GM18520 (cell line): ENCODE results near the gene PPARD.
A peak's percentile ranks its signal among the peaks of the same experiment; 100 is the strongest.
"Not testable (repeated sequence)": the region's sequence is repeated elsewhere in the genome, so short reads cannot be mapped to it uniquely, and the experiment has no call there.

ENCODE experiments used
- ATAC-seq: cut with Tn5 transposase; IDR thresholded peaks from one replicate; pipeline ENCODE4 v1.9.1; 2021; ENCODE audit not compliant: unreplicated experiment

Gene PPARD

DNA sequence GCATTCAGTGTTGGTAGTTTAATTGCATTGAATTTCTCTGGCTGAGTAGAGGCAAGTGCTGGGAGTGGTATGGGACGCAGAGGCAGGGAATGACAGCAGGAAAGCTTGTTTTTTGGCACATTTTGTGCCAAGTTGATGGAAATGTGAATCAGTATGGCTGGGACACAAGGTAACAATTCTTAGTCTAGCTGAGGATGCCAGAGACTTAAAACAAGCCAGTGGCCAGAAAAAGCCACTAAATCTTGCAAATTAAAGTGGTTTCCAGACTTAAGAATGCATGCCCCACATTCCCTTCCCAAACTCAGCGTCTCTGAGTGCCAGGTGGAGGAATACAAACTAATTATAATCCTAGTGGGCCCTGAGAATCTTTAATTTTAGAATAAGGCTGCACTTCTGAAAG, 35.9 kb downstream of the PPARD start:
- no peak for ATAC-seq

- no peak for ATAC-seq
Observed at GRCh38 chr6:35381132-35381531, 38.8 kb downstream of the PPARD start.

GRCh38 chr6:35382015-35382414, 39.7 kb downstream of the PPARD start:
- no peak for ATAC-seq

GRCh38 chr6:35385457-35386202, 43.3 kb downstream of the PPARD start:
- no peak for ATAC-seq

GRCh38 chr6:35386989-35387388, 44.6 kb downstream of the PPARD start:
- no peak for ATAC-seq

GRCh38 chr6:35388030-35388429, 45.7 kb downstream of the PPARD start:
- ATAC-seq, result no peak

- ATAC-seq, result no peak
Observed at GRCh38 chr6:35388772-35389352, 46.5 kb downstream of the PPARD start.

GRCh38 chr6:35389386-35389785, 47.0 kb downstream of the PPARD start:
- not testable (repeated sequence) for ATAC-seq

- ATAC-seq, result no peak
Observed at GRCh38 chr6:35391240-35391968, 49.0 kb downstream of the PPARD start.

- ATAC-seq, result no peak
Observed at GRCh38 chr6:35392111-35392702, 49.8 kb downstream of the PPARD start.

- no peak for ATAC-seq
Observed at GRCh38 chr6:35392773-35393672, 50.7 kb downstream of the PPARD start.

DNA sequence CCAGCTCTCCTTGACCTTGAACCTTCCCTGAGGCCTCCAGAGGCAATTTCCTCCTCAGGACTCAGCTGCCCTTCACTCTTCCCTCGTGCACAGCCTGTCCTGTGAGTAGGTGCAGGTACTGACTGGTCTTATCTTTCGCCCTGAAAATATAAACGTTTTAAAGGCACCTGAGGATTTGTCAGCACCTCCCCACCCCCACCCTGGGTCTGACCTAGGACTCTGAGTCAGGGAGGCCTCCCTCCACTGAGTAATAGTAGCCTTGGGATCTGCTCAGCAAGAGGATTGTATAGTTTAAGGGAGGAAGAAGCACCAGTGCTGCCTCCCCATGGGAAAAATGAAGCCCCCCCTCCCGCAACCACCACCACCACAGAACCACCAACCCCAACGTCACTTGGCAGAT, 54.6 kb downstream of the PPARD start:
- ATAC-seq, result no peak

- ATAC-seq, result no peak
Observed at GRCh38 chr6:35397806-35398418, 55.6 kb downstream of the PPARD start.

- ATAC-seq, result no peak
Observed at GRCh38 chr6:35398526-35398925, 56.2 kb downstream of the PPARD start.

DNA sequence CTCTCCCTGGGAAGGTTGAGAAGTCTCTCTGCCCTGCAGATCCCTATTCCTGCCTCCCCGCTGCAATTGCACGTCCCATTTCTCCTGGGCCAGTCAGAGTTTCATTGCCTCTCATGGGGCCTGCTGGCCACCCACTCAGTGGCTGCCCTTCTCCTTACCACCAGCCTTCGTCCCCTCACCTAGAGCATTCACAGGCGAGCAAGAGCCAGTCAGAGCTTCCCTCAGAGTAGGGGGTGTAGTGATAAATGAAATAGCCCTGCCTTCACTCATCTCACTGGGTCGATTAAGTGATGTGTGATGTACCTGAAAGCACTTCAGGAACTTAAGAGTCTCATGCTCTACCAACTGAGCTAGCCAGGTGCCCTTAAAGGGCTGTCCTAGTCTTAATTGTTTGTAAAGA, 57.8 kb downstream of the PPARD start:
- ATAC-seq, result no peak

DNA sequence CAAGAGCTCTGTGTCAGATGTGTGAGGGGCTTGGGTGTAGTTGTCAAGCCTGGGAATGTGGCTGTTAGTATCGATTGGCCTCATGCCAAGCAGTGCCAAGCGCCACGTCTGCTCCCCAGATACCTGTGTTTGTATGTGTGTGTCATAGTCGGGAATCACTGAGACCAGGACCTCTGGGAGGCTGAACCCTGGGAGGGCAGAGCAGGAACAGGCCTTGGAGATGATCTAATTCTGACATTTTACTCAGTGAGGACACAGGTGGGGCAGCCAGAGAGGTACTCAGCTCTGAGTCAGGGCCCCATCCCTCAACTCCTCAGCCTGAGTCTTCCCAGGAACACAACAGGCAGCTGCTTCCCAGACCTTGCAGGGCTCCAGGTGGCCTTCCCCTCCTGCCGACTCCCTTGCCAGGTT, 58.5 kb downstream of the PPARD start:
- ATAC-seq, result no peak

- ATAC-seq, result no peak
Observed at GRCh38 chr6:35401514-35401913, 59.2 kb downstream of the PPARD start.

- peak; percentile 56 for ATAC-seq
Observed at GRCh38 chr6:35402136-35402855, 59.9 kb downstream of the PPARD start.

DNA sequence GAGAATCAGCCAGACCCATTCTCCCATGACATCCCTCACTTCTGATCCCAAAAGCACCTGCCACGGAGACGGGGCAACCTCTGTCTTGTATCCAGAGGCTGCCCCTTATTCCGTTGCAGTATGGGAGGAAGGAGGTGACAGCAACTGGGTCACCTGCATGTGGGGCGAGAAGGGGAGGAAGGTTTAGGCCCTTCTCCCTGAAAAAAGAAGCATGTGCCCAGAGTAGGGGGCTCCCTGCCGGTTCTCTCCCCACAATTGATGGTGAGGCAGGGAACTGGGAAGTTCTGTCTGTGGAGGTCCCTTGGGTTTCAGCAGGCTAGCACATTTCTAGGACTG, 60.5 kb downstream of the PPARD start:
- no peak for ATAC-seq
